ENCODE results near the gene DPP8. TPM values are rescaled to one million over a fixed set of nuclear protein-coding genes. Genes with fewer than 3 reads are reported as not detected.
"Not testable (repeated sequence)": the region's sequence is repeated elsewhere in the genome, so short reads cannot be mapped to it uniquely, and the experiment has no call there.

DPP8 gene
- total and polyA plus RNA-seq, 5 donors from 2014 or later = 43.1 to 52.4 (median 43.8) TPM

DNA sequence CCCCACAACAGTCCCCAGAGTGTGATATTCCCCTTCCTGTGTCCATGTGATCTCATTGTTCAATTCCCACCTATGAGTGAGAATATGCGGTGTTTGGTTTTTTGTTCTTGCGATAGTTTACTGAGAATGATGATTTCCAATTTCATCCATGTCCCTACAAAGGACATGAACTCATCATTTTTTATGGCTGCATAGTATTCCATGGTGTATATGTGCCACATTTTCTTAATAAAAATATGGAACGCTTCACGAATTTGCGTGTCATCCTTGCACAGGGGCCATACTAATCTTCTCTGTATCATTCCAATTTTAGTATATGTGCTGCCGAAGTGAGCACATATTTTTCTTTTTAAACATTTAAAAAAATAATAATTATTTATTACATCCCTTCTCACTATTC lies 35.4 kb upstream of the DPP8 start:
- not testable (repeated sequence) for H3K4me3 Mint-ChIP-seq; H3K9me3 ChIP-seq (ENCODE audit: control insufficient read depth in 2 of 2, low read length in 2 of 2); H3K27ac Mint-ChIP-seq; H3K27me3 ChIP-seq (ENCODE audit: control insufficient read depth, insufficient read depth, low read length); ATAC-seq (ENCODE audit: low read depth in 2 of 2); H3K4me1 ChIP-seq (ENCODE audit: control insufficient read depth, insufficient read depth, low read length, poor library complexity, severe bottlenecking); DNase-seq; H3K27ac ChIP-seq (ENCODE audit: insufficient read depth, low read length, poor library complexity, severe bottlenecking); H3K27me3 Mint-ChIP-seq; H3K4me3 ChIP-seq (ENCODE audit: low read depth, low read length); H3K9me3 Mint-ChIP-seq
- H3K36me3 Mint-ChIP-seq = peaks cover 42% of the 10 kb centered on the region
- peaks cover 14 to 23% (median 15%) of the 10 kb centered on the region in 4 donors for H3K4me1 Mint-ChIP-seq
- H3K36me3 ChIP-seq (ENCODE audit: control insufficient read depth, insufficient read depth, low read length) = peaks cover 17% of the 10 kb centered on the region

DNA sequence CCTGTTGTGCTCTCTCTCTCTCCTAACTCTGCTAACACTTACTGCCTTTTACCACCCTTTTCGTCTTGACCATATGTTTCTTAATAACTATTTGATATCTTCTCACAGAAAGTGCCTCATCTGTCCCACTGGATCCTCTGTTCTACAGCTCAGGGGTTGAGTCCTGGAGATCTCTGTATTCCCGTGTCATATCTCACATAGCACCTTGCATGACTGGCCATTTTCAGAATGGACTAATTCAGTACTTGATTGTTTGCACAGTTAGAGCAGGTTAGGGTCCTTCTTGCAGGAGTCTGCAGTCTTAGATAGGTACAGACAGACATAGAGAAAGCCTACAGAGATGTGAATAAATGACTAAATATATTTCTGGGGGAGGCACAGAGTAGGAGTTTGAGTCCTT lies 33.7 kb upstream of the DPP8 start:
- H3K27me3 ChIP-seq (ENCODE audit: control insufficient read depth, insufficient read depth, low read length) = no peaks in the 10 kb centered on the region
- Mint-ChIP-seq H3K4me3 (no peak overlapping the region), H3K27ac (peak overlapping the region; percentile 6 to 18 (median 8)), H3K9me3 (peaks cover 0 to 2% (median 0%) of the 10 kb centered on the region in 7 donors), H3K27me3 (no peaks in the 10 kb centered on the region), H3K4me1 (peaks cover 19 to 29% (median 22%) of the 10 kb centered on the region in 4 donors), H3K36me3 (peaks cover 35% of the 10 kb centered on the region)
- H3K9me3 ChIP-seq (ENCODE audit: control insufficient read depth in 2 of 2, low read length in 2 of 2) = no peaks in the 10 kb centered on the region
- DNase-seq = no peak
- ATAC-seq (ENCODE audit: low read depth in 2 of 2) = no peak
- no peak overlapping the region for H3K27ac ChIP-seq (ENCODE audit: insufficient read depth, low read length, poor library complexity, severe bottlenecking)
- no peaks in the 10 kb centered on the region for H3K4me1 ChIP-seq (ENCODE audit: control insufficient read depth, insufficient read depth, low read length, poor library complexity, severe bottlenecking)
- peaks cover 9% of the 10 kb centered on the region for H3K36me3 ChIP-seq (ENCODE audit: control insufficient read depth, insufficient read depth, low read length)
- no peak overlapping the region for H3K4me3 ChIP-seq (ENCODE audit: low read depth, low read length)

DNA sequence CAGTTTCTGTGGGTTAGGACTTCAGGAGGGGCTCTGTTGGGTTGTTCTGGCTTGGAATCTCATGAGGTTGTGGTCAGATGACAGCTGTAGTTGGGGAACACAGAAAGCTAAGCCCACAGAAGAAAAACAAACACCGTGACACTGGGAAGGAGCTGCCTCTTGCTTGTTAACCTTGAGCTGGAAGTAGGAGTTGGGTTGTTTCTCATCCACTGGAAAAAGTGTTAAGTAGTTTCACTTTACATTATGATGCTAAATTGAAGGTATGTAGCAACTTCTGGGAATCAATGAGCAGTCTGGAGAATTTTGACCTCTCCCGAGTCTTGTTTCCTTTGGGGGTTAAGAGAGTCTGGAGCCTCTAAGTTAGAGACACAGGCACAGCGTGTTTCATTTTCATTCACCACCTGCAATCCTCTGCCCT lies 33.2 kb upstream of the DPP8 start:
- ATAC-seq (ENCODE audit: low read depth in 2 of 2) = no peak
- peak overlapping the region in 2 of 3 donors; percentile 6 to 8 for H3K27ac Mint-ChIP-seq
- Histone ChIP-seq H3K4me3 (ENCODE audit: low read depth, low read length) (no peak overlapping the region), H3K4me1 (ENCODE audit: control insufficient read depth, insufficient read depth, low read length, poor library complexity, severe bottlenecking) (no peaks in the 10 kb centered on the region), H3K27ac (ENCODE audit: insufficient read depth, low read length, poor library complexity, severe bottlenecking) (no peak overlapping the region), H3K9me3 (ENCODE audit: control insufficient read depth in 2 of 2, low read length in 2 of 2) (no peaks in the 10 kb centered on the region), H3K36me3 (ENCODE audit: control insufficient read depth, insufficient read depth, low read length) (peaks cover 8% of the 10 kb centered on the region), H3K27me3 (ENCODE audit: control insufficient read depth, insufficient read depth, low read length) (no peaks in the 10 kb centered on the region)
- H3K36me3 Mint-ChIP-seq = peaks cover 33% of the 10 kb centered on the region
- H3K4me3 Mint-ChIP-seq = no peak overlapping the region
- H3K9me3 Mint-ChIP-seq = peaks cover 0 to 2% (median 0%) of the 10 kb centered on the region in 7 donors
- no peak for DNase-seq
- H3K27me3 Mint-ChIP-seq = no peaks in the 10 kb centered on the region
- peaks cover 20 to 34% (median 25%) of the 10 kb centered on the region in 4 donors for H3K4me1 Mint-ChIP-seq

DNA sequence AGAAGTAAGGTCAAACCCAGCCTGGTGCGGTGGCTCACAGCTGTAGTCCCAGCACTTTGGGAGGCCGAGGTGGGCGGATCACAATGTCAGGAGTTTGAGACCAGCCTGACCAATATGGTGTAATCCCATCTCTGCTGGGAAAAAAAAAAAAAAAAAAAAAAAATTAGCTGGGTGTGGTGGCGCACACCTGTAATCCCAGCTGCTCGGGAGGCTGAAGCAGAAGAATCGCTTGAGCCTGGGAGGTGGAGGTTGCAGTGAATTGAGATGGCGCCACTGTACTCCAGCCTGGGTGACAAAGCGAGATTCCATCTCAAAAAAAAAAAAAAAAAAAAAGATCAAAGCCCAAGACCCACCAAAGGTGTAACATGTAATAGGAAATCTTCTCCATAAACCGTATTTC lies 31.8 kb upstream of the DPP8 start:
- Mint-ChIP-seq H3K4me1 (peaks cover 21 to 30% (median 25%) of the 10 kb centered on the region in 4 donors), H3K36me3 (peaks cover 22% of the 10 kb centered on the region), H3K27ac (peak overlapping the region in 1 of 3 donors; percentile 61)
- not testable (repeated sequence) for H3K27me3 Mint-ChIP-seq; H3K4me3 ChIP-seq (ENCODE audit: low read depth, low read length); H3K4me3 Mint-ChIP-seq; H3K9me3 Mint-ChIP-seq; H3K27ac ChIP-seq (ENCODE audit: insufficient read depth, low read length, poor library complexity, severe bottlenecking); H3K27me3 ChIP-seq (ENCODE audit: control insufficient read depth, insufficient read depth, low read length); ATAC-seq (ENCODE audit: low read depth in 2 of 2); H3K9me3 ChIP-seq (ENCODE audit: control insufficient read depth in 2 of 2, low read length in 2 of 2); H3K4me1 ChIP-seq (ENCODE audit: control insufficient read depth, insufficient read depth, low read length, poor library complexity, severe bottlenecking); H3K36me3 ChIP-seq (ENCODE audit: control insufficient read depth, insufficient read depth, low read length); DNase-seq

DNA sequence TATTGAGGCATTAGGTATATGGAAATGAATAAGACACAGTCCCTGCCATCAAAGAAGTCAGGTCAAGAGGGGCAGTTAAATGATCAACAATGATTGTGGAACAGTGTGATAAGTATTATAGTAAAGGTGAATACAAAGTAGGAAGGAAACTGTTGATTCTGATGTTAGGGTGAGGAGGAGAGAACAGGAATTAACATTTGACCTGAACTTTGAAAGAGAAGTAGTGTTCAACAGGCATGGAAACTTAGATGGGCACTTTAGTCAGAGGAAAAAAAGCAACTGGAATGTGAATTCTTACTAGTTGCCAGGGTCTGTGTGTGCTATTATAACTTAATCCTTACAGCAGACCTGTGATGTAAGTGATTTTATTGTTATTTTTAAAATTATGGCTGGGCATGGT lies 30.4 kb upstream of the DPP8 start:
- H3K9me3 Mint-ChIP-seq = peaks cover 0 to 1% (median 0%) of the 10 kb centered on the region in 7 donors
- H3K27ac Mint-ChIP-seq = peak overlapping the region in 1 of 3 donors; percentile 40
- no peak overlapping the region for H3K4me3 ChIP-seq (ENCODE audit: low read depth, low read length)

DNA sequence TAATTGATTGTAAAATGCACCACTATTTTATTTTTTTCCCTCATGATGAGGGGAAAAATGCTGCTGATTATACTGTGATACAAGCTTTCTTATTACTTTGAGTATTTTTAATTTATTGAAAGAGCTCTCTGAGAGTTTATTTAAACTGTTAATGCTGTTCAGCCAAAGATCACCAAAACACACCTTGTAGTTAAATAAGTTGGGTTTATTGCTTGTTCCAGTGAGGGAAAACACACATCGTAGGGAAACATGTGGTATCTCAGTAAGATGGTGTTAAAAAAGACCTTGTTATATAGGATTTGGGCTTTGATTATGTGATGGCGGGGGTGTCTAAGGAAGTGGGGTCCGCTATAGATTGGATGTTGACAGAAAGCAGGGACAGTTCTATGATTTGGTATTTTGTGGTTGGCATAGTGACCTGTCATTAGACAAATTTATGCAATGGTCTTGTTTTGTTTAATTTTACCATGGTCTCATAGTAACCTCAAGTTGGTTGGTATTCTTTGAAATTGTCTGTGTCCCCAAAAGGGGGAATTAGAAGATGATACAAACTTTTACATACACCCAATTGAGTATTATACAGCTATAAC lies 23.8 kb upstream of the DPP8 start:
- no peak for DNase-seq
- Mint-ChIP-seq H3K4me1 (peaks cover 21 to 34% (median 26%) of the 10 kb centered on the region in 4 donors), H3K27me3 (no peaks in the 10 kb centered on the region)

More for the DNA sequence above, 30.4 kb upstream of the DPP8 start:
- Histone ChIP-seq H3K27ac (ENCODE audit: insufficient read depth, low read length, poor library complexity, severe bottlenecking) (no peak overlapping the region), H3K36me3 (ENCODE audit: control insufficient read depth, insufficient read depth, low read length) (no peaks in the 10 kb centered on the region), H3K4me1 (ENCODE audit: control insufficient read depth, insufficient read depth, low read length, poor library complexity, severe bottlenecking) (no peaks in the 10 kb centered on the region), H3K27me3 (ENCODE audit: control insufficient read depth, insufficient read depth, low read length) (no peaks in the 10 kb centered on the region), H3K9me3 (ENCODE audit: control insufficient read depth in 2 of 2, low read length in 2 of 2) (no peaks in the 10 kb centered on the region)
- no peak for ATAC-seq (ENCODE audit: low read depth in 2 of 2)
- peaks cover 9% of the 10 kb centered on the region for H3K36me3 Mint-ChIP-seq
- peaks cover 24 to 36% (median 24%) of the 10 kb centered on the region in 4 donors for H3K4me1 Mint-ChIP-seq
- H3K4me3 Mint-ChIP-seq = no peak overlapping the region
- no peaks in the 10 kb centered on the region for H3K27me3 Mint-ChIP-seq
- no peak for DNase-seq

DNA sequence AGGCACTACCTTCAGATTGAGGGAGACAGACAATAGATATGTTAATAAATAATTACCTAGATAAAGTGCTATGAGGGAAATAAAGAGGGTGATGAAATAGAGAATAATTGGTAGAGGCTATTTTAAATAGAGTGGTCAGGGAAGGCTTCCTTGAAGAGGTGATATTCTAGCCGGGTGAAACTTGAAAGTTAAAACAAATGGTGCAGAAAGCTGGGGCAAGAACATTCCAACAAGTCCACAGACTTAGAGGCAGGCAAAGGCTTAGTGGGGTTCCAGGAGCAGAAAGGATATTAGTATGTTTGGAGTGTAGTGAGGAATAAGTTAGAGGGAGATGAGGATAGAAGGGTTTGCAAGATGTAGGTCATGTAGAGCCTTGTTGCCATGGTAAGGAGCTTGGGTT lies 22.8 kb upstream of the DPP8 start:
- H3K4me1 Mint-ChIP-seq = peaks cover 18 to 32% (median 26%) of the 10 kb centered on the region in 4 donors
- Histone ChIP-seq H3K9me3 (ENCODE audit: control insufficient read depth in 2 of 2, low read length in 2 of 2) (no peaks in the 10 kb centered on the region), H3K4me1 (ENCODE audit: control insufficient read depth, insufficient read depth, low read length, poor library complexity, severe bottlenecking) (no peaks in the 10 kb centered on the region), H3K27ac (ENCODE audit: insufficient read depth, low read length, poor library complexity, severe bottlenecking) (no peak overlapping the region), H3K36me3 (ENCODE audit: control insufficient read depth, insufficient read depth, low read length) (no peaks in the 10 kb centered on the region), H3K27me3 (ENCODE audit: control insufficient read depth, insufficient read depth, low read length) (no peaks in the 10 kb centered on the region), H3K4me3 (ENCODE audit: low read depth, low read length) (no peak overlapping the region)
- H3K4me3 Mint-ChIP-seq = no peak overlapping the region
- H3K9me3 Mint-ChIP-seq = peaks cover 0 to 1% (median 0%) of the 10 kb centered on the region in 7 donors
- H3K27me3 Mint-ChIP-seq = no peaks in the 10 kb centered on the region
- H3K27ac Mint-ChIP-seq = peak overlapping the region in 1 of 3 donors; percentile 15
- peaks cover 4% of the 10 kb centered on the region for H3K36me3 Mint-ChIP-seq
- DNase-seq (no peak), ATAC-seq (ENCODE audit: low read depth in 2 of 2) (no peak)

More for the DNA sequence above, 23.8 kb upstream of the DPP8 start:
- Histone ChIP-seq H3K4me1 (ENCODE audit: control insufficient read depth, insufficient read depth, low read length, poor library complexity, severe bottlenecking) (no peaks in the 10 kb centered on the region), H3K9me3 (ENCODE audit: control insufficient read depth in 2 of 2, low read length in 2 of 2) (no peaks in the 10 kb centered on the region), H3K4me3 (ENCODE audit: low read depth, low read length) (no peak overlapping the region), H3K27ac (ENCODE audit: insufficient read depth, low read length, poor library complexity, severe bottlenecking) (no peak overlapping the region), H3K27me3 (ENCODE audit: control insufficient read depth, insufficient read depth, low read length) (no peaks in the 10 kb centered on the region), H3K36me3 (ENCODE audit: control insufficient read depth, insufficient read depth, low read length) (no peaks in the 10 kb centered on the region)
- ATAC-seq (ENCODE audit: low read depth in 2 of 2) = no peak
- Mint-ChIP-seq H3K36me3 (peaks cover 1% of the 10 kb centered on the region), H3K4me3 (no peak overlapping the region), H3K9me3 (peaks cover 0 to 1% (median 0%) of the 10 kb centered on the region in 7 donors), H3K27ac (no peak overlapping the region)

DNA sequence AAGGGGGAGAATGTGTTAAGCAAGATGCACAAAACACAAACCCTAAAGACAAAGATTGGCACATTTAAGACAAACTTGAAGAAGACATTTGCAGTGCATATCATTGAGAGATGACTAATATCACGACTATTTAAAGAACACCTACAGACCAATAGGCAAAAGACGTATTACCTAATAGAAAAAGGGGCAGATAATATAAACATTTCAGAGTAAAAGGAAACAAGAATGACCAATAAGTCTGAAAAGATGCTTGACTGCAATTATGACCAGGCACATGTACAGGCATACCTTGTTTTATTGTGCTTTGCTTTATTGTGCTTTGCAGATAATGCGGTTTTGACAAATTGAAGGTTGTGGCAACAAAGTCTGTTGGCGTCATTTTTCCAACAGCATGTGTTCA lies 17.7 kb upstream of the DPP8 start:
- Mint-ChIP-seq H3K4me1 (peaks cover 27 to 51% (median 39%) of the 10 kb centered on the region in 4 donors), H3K4me3 (no peak overlapping the region)

More for the DNA sequence above, 17.7 kb upstream of the DPP8 start:
- Mint-ChIP-seq H3K9me3 (no peaks in the 10 kb centered on the region), H3K36me3 (peaks cover 8% of the 10 kb centered on the region), H3K27ac (peak overlapping the region in 1 of 3 donors; percentile 32), H3K27me3 (no peaks in the 10 kb centered on the region)
- Histone ChIP-seq H3K27ac (ENCODE audit: insufficient read depth, low read length, poor library complexity, severe bottlenecking) (no peak overlapping the region), H3K27me3 (ENCODE audit: control insufficient read depth, insufficient read depth, low read length) (no peaks in the 10 kb centered on the region), H3K4me1 (ENCODE audit: control insufficient read depth, insufficient read depth, low read length, poor library complexity, severe bottlenecking) (peaks cover 3% of the 10 kb centered on the region), H3K36me3 (ENCODE audit: control insufficient read depth, insufficient read depth, low read length) (no peaks in the 10 kb centered on the region), H3K9me3 (ENCODE audit: control insufficient read depth in 2 of 2, low read length in 2 of 2) (no peaks in the 10 kb centered on the region), H3K4me3 (ENCODE audit: low read depth, low read length) (no peak overlapping the region)
- DNase-seq (no peak), ATAC-seq (ENCODE audit: low read depth in 2 of 2) (no peak)
